Fibroblast of skin of left biceps (primary cell): ENCODE results near the gene PPM1D.
"Not testable (repeated sequence)": the region's sequence is repeated elsewhere in the genome, so short reads cannot be mapped to it uniquely, and the experiment has no call there.

Experiments
- DNase-seq, 2 experiments: peaks; one replicate each; pipeline ENCODE4 v3.0.0-alpha.2; 2013; ENCODE audit warnings: low read depth in 2 of 2

The PPM1D gene

DNA sequence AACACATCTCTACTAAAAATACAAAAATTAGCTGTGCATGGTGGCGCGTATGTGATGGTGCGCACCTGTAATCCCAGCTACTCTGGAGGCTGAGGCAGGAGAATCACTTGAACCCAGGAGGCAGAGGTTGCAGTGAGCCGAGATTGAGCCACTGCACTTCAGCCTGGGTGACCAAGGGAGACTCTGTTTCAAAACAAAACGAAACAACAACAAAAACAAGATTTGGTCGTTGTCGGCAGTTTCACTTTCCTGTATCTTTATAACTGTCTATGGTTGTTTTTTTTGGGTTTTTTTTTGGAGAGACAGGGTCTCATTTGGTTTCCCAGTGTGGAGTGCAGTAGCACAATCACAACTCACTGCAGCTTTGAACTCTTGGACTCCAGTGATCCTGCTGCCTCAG, 68.7 kb downstream of the PPM1D start:
- DNase-seq, result not testable (repeated sequence)

- no peak for DNase-seq
Observed at GRCh38 chr17:60671482-60671881, 71.5 kb downstream of the PPM1D start.

DNA sequence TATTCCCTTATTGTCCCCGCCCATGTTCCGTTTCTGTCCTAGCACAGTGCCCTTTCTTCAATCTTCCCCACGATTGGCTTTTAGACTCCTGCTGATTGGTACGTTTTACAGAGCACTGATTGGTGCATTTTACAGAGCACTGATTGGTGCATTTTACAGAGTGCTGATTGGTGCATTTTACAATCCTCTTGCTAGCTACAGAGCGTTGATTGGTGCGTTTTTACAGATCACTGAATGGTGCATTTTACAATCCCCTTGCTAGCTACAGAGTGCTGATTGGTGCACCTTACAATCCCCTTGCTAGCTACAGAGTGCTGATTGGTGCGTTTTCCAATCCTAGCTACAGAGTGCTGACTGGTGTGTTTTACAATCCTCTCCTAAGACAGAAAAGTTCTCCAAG, 74.6 kb downstream of the PPM1D start:
- DNase-seq, result not testable (repeated sequence)

DNA sequence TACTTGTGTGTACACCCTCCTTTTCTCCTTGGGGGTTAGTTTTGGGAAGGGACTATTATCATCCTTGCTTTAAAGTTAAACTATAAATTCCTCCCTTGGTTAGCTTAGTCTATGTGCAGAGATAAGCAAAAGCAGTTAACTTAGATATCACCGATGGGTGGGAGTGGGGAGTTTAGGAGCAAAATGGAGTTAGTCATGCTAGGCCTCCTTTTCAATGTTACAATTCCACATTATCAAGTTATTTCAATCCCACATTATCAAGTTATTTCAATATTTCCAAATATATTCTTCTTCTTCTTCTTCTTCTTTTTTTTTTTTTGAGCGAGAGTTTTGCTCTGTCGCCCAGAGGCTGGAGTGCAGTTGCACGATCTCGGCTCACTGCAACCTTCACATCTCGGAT, 76.0 kb downstream of the PPM1D start:
- no peak for DNase-seq

GRCh38 chr17:60676758-60677307, 76.8 kb downstream of the PPM1D start:
- DNase-seq, result no peak

GRCh38 chr17:60677308-60678117, 77.5 kb downstream of the PPM1D start, which contains the start of gene BCAS3:
BCAS3 (plus strand) TSS chr17:60677851.
- DNase-seq, result peak; percentile 96 to 97

DNA sequence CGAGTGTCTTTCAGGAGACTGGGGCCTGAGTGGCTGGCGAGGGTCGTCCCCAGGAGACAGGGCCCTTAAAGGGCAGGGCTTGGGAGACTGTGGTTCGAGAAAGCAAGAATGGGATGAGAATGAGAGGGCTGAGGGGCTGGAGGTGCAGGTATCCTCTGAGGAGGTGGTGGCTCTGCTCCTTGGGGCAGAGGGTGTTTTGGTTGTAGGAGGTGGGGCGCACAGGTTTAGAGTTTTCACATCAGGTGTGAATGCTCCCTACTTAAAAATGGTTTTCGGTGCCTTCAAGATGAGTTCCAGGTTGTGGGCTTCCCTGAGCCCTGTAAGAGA, 78.1 kb downstream of the PPM1D start:
- DNase-seq, result no peak

DNA sequence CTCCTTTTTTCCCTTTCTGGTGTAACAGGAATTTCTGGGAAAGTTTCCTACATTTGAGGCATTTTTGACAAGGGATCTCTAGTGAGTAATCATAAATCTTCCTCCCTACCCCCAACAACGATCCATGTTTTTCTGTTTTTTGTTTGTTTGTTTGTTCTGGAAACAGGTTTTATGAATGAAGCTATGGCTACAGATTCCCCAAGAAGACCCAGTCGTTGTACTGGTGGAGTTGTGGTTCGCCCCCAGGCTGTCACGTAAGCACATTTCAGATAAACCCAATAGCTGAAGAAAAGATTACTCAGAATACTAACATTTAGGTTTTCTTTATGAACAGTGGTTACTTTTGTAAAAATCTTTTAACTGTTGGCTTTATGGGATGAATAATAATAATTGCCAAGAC, 79.3 kb downstream of the PPM1D start:
- DNase-seq, result no peak

- no peak for DNase-seq
Observed at GRCh38 chr17:60680754-60681153, 80.8 kb downstream of the PPM1D start.

- DNase-seq, result no peak
Observed at GRCh38 chr17:60685437-60685836, 85.4 kb downstream of the PPM1D start.

DNA sequence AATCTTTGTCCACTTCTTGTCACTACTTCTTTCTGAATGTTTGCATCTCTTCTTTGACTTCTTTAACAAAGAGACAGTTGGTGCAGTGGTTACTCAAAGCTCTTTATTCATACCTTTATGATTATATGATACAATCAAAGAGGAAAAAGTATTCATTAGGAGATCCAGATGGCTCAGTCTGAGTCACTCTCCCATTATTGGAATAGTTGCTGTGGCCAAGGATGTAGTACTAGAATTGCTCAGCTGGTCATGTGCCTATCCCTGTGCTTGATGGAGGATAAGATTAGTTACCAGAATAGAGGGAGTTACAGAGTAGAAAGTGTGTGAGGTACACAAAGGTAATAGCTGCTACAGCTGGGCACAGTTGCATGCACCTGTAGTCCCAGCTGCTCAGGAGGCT, 96.0 kb downstream of the PPM1D start:
- no peak for DNase-seq

- no peak for DNase-seq
Observed at GRCh38 chr17:60699090-60699489, 99.1 kb downstream of the PPM1D start.

DNA sequence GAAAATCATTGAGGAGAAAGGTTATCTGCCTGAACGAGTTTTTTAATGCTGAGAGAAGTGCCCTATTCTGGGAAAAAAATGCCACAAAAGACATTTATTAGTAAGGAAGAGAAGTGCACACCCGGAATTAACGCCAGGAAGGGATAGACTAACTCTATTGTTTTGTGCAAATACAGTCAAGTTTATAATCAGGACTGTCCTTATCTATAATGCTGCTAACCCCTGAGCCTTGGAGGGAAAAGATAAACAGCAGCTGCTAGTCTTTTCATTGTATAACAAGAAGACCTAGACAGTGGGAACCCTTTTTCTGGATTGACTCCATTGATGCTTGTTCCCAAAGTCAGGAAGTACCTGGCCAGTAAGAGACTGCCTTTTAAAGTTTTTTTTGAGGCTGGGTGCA, 104.2 kb downstream of the PPM1D start:
- no peak for DNase-seq

DNA sequence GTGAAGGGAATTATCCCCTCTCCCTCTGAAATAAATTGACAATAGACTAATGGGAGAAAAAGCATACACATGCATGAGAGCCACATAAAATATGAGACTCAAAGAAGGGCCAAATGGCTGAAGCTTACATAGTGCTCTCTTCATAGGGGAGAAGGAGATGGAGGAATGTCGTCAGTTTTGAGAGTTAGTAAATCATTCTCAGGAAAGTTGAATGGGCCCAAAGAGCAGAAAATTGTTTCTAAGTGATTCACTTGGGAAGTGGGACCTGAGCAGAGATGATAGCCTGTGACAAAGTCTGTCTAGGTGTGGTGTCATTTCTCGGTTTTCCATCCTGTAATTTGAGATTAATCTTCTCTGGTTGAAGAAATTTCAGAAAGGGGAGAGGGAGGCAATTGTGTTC, 112.7 kb downstream of the PPM1D start:
- no peak for DNase-seq

GRCh38 chr17:60713608-60714007, 113.6 kb downstream of the PPM1D start:
- no peak for DNase-seq
